ENCODE data around the gene COLEC11. TPM values are rescaled to one million over a fixed set of nuclear protein-coding genes. Genes with fewer than 3 reads are reported as not detected.

The COLEC11 gene
- total RNA-seq, 4 donors from 2014 or later, result 0.66 to 6.7 (median 1.6) TPM; not detected in 1

- Histone ChIP-seq H3K4me1 (no peaks in the 10 kb centered on the region), H3K36me3 (no peaks in the 10 kb centered on the region), H3K4me3 (no peak overlapping the region), H3K27ac (no peak overlapping the region), H3K9me3 (no peaks in the 10 kb centered on the region), H3K27me3 (no peaks in the 10 kb centered on the region)
- no peak for TF ChIP-seq CTCF (IDR thresholded peaks at IDR 0.05)
- DNase-seq (ENCODE audit: low spot score in 2 of 2), result no peak
- 86 to 90% methylated on average over 6 to 8 of the region's 8 CpGs for WGBS, 2 donors
Observed at GRCh38 chr2:3638456-3638810, 43.5 kb downstream of the COLEC11 start.

- Histone ChIP-seq H3K9me3 (no peaks in the 10 kb centered on the region), H3K36me3 (no peaks in the 10 kb centered on the region), H3K4me3 (no peak overlapping the region), H3K27me3 (no peaks in the 10 kb centered on the region), H3K27ac (no peak overlapping the region), H3K4me1 (no peaks in the 10 kb centered on the region)
- TF ChIP-seq CTCF (IDR thresholded peaks at IDR 0.05), result no peak
- TF ChIP-seq POLR2A (IDR thresholded peaks at IDR 0.05), result no peak
- TF ChIP-seq EP300 (IDR thresholded peaks at IDR 0.05), result no peak
- WGBS, 2 donors, result 83 to 86% methylated on average over 10 of the region's 10 CpGs
- no peak for DNase-seq (ENCODE audit: low spot score in 2 of 2)
Observed at GRCh38 chr2:3639015-3639630, 44.2 kb downstream of the COLEC11 start.

- no peaks in the 10 kb centered on the region for H3K4me1 ChIP-seq
- no peak for DNase-seq (ENCODE audit: low spot score in 2 of 2)
- no peak for TF ChIP-seq EP300 (IDR thresholded peaks at IDR 0.05)
- no peak for TF ChIP-seq POLR2A (IDR thresholded peaks at IDR 0.05)
- TF ChIP-seq CTCF (IDR thresholded peaks at IDR 0.05), result no peak
- H3K27ac ChIP-seq, result no peak overlapping the region
- no peaks in the 10 kb centered on the region for H3K36me3 ChIP-seq
- H3K4me3 ChIP-seq, result no peak overlapping the region
- 72 to 74% methylated on average over 8 of the region's 8 CpGs for WGBS, 2 donors
- H3K27me3 ChIP-seq, result no peaks in the 10 kb centered on the region
- H3K9me3 ChIP-seq, result no peaks in the 10 kb centered on the region
Observed at GRCh38 chr2:3639653-3640052, 44.7 kb downstream of the COLEC11 start.

- Histone ChIP-seq H3K9me3 (no peaks in the 10 kb centered on the region), H3K36me3 (no peaks in the 10 kb centered on the region), H3K4me3 (no peak overlapping the region), H3K27me3 (no peaks in the 10 kb centered on the region), H3K4me1 (no peaks in the 10 kb centered on the region), H3K27ac (no peak overlapping the region)
- WGBS, 2 donors, result 89 to 90% methylated on average over 13 of the region's 13 CpGs
- no peak for DNase-seq (ENCODE audit: low spot score in 2 of 2)
- TF ChIP-seq CTCF (IDR thresholded peaks at IDR 0.05) (no peak), POLR2A (IDR thresholded peaks at IDR 0.05) (no peak), EP300 (IDR thresholded peaks at IDR 0.05) (no peak)
Observed at GRCh38 chr2:3641181-3641580, 46.3 kb downstream of the COLEC11 start.

GRCh38 chr2:3641841-3642421 lies 47.0 kb downstream of the COLEC11 start:
- no peak overlapping the region for H3K27ac ChIP-seq
- no peaks in the 10 kb centered on the region for H3K4me1 ChIP-seq
- H3K27me3 ChIP-seq, result no peaks in the 10 kb centered on the region
- no peak for DNase-seq (ENCODE audit: low spot score in 2 of 2)
- no peak for TF ChIP-seq EP300 (IDR thresholded peaks at IDR 0.05)
- no peak for TF ChIP-seq CTCF (IDR thresholded peaks at IDR 0.05)
- TF ChIP-seq POLR2A (IDR thresholded peaks at IDR 0.05), result no peak
- H3K36me3 ChIP-seq, result no peaks in the 10 kb centered on the region
- H3K9me3 ChIP-seq, result no peaks in the 10 kb centered on the region
- no peak overlapping the region for H3K4me3 ChIP-seq
- 84 to 90% methylated on average over 25 to 26 of the region's 26 CpGs for WGBS, 2 donors
